Caco-2 (cell line): Measurements from ENCODE around the gene PHACTR1. TPM values are rescaled to one million over a fixed set of nuclear protein-coding genes. Genes with fewer than 3 reads are reported as not detected.

ENCODE experiments used
- BruUV-seq: library from RNA; stranded (reverse); fragments of 400-500 nt; replicated peaks from 2 replicates; lab custom pipeline; 2021; lab: Mats Ljungman, UMichigan
- CTCF ChIA-PET: fragments of 300-600 bp; sonication (Branson Sonifier 250); formaldehyde crosslinking; loops from one replicate; lab custom pipeline; 2022; ENCODE audit warnings: antibody characterized with exemption; lab: Charles Lee
- POLR2A ChIA-PET: fragments of 300-600 bp; sonication (Branson Sonifier 250); formaldehyde crosslinking; loops from one replicate; lab custom pipeline; 2022; ENCODE audit warnings: antibody characterized with exemption; lab: Charles Lee
- DNase-seq, 2 experiments: peaks; one replicate each; pipeline versions ENCODE4 v3.0.0 to v3.0.0-alpha.2; 2020 to 2022
- H3K27me3 ChIP-seq: replicated peaks from 2 replicates; pipeline ENCODE4 v1.6.0; 2011; ENCODE audit warnings: low read length; ENCODE audit not compliant: control insufficient read depth, insufficient read depth
- H3K36me3 ChIP-seq: 2 replicates; pipeline ENCODE4 v1.5.1; 2011; ENCODE audit warnings: low read length; ENCODE audit not compliant: control insufficient read depth, insufficient read depth
- H3K4me1 ChIP-seq: fragments of 250-450 bp; sonication (Bioruptor Pico); 2 replicates; pipeline ENCODE4 v1.5.1; 2020; ENCODE audit warnings: mild to moderate bottlenecking
- H3K4me3 ChIP-seq: 2 replicates; pipeline ENCODE4 v1.5.1; 2011; ENCODE audit warnings: low read depth, mild to moderate bottlenecking, control low read depth, low read length
- H3K9me3 ChIP-seq: fragments of 250-450 bp; sonication (Bioruptor Pico); 2 replicates; pipeline ENCODE4 v1.5.1; 2020; ENCODE audit warnings: mild to moderate bottlenecking, moderate library complexity
- H3K27ac Mint-ChIP-seq: one replicate; pipeline ENCODE4 v1.8.0; 2022; ENCODE audit warnings: mixed read lengths; ENCODE audit not compliant: unreplicated experiment
- H3K27me3 Mint-ChIP-seq: one replicate; pipeline ENCODE4 v1.8.0; 2022; ENCODE audit warnings: mixed read lengths; ENCODE audit not compliant: insufficient read depth, unreplicated experiment
- H3K36me3 Mint-ChIP-seq: one replicate; pipeline ENCODE4 v1.8.0; 2022; ENCODE audit warnings: mild to moderate bottlenecking, mixed read lengths; ENCODE audit not compliant: insufficient read depth, unreplicated experiment
- H3K4me1 Mint-ChIP-seq: one replicate; pipeline ENCODE4 v1.8.0; 2022; ENCODE audit warnings: low read depth, mixed read lengths; ENCODE audit not compliant: unreplicated experiment
- H3K4me3 Mint-ChIP-seq: one replicate; pipeline ENCODE4 v1.8.0; 2022; ENCODE audit warnings: mild to moderate bottlenecking, moderate library complexity, mixed read lengths; ENCODE audit not compliant: unreplicated experiment
- H3K9me3 Mint-ChIP-seq: one replicate; pipeline ENCODE4 v1.8.0; 2022; ENCODE audit warnings: mixed read lengths; ENCODE audit not compliant: unreplicated experiment
- CTCF ChIP-seq, 2 experiments: fragments of 200-600 bp in 1 of 2; IDR thresholded peaks; 1 replicate in 1 of 2; 2 replicates in 1 of 2; pipeline versions ENCODE4 v1.5.1 to v1.8.0; 2011 to 2022; ENCODE audit warnings: antibody characterized with exemption in 1 of 2, control low read depth in 1 of 2, inconsistent platforms in 1 of 2, low read depth in 1 of 2, low read length in 1 of 2, mild to moderate bottlenecking in 1 of 2, moderate library complexity in 1 of 2; ENCODE audit not compliant: insufficient read depth in 1 of 2, severe bottlenecking in 1 of 2, unreplicated experiment in 1 of 2
- intact Hi-C: fragments of 100-400 bp; cut with micrococcal nuclease; formaldehyde crosslinking; loops from one replicate; pipeline ENCODE4 v1.10.0; 2022; ENCODE audit not compliant: unreplicated experiment
- total RNA-seq: library from RNA; stranded (reverse); gene quantifications from 2 replicates; pipeline ENCODE4 v1.2.3, GENCODE V29; 2022

PHACTR1 gene
- total RNA-seq, 1 experiment from 2014 or later: 0.41 TPM

DNA sequence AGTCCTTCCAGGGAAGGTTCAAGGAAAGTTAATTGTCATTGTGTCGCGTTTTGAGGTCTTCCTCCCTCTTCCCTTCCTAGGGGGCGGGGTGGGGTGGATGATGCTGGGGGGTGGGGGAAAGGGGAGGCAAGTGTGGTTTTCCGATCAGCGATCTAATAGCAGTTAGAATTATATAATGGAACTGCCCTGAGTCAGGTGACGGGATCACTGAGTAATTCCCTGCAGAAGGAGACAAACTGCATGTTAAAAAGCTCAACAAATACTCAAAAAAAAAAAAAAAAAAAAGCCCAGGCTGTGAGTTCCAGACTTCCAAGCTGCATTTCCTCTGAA is 240.4 kb downstream of the PHACTR1 start:
- Mint-ChIP-seq H3K4me3 (no peak overlapping the region), H3K27me3 (peaks cover 45% of the 10 kb centered on the region), H3K9me3 (no peaks in the 10 kb centered on the region), H3K36me3 (no peaks in the 10 kb centered on the region), H3K27ac (no peak overlapping the region), H3K4me1 (no peaks in the 10 kb centered on the region)
- H3K27me3 ChIP-seq: no peaks in the 10 kb centered on the region
- no peak overlapping the region for H3K4me3 ChIP-seq
- no peak for DNase-seq
- H3K36me3 ChIP-seq: no peaks in the 10 kb centered on the region
- H3K9me3 ChIP-seq: no peaks in the 10 kb centered on the region
- intact Hi-C loops: no loop called here
- ChIA-PET POLR2A (no interaction called here), CTCF (no interaction called here)
- H3K4me1 ChIP-seq: no peaks in the 10 kb centered on the region
- TF ChIP-seq CTCF (IDR thresholded peaks at IDR 0.05; ENCODE audit: insufficient read depth in 1 of 2, low read depth in 1 of 2, low read length in 1 of 2, severe bottlenecking in 1 of 2, unreplicated experiment in 1 of 2): no peak
- BruUV-seq: no TSS peak

DNA sequence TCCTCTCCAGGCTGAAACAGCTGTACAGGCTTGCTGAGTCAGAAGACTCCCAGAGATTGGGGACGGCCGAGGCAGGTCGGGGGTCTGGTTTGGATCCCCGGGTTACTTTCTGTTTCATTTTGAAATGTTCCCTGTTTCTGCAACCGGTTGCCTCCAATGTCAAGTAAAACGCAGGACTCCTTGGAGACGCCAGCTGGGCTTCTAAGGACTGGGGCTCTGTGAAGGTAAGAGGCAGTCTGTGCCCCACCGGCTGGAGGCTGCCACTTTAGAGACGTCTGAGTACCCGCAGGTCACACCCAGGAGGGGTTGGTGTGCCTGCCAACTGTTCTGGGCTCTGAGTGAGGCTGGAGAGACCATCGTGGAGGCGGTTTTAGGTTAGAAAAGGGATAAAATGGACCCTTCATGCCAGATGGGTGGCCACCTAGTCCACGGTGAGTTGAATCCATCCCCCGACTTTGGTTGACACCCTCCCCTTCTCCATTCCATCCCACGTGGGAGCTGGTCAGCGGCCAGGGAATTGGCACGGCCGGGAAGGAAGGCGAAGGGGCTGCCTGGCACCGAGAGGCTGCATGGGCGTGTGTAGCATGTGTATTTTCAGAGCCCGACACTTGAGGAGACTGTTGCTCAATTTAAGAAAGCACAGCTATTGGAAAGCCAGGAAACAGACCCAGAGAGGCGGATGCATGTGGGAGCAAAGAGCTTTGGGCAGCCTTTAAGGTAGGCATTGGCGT is 240.9 kb downstream of the PHACTR1 start:
- POLR2A ChIA-PET: no interaction called here
- CTCF ChIA-PET: interaction anchor here (0.7 kb wide), 1 partner anchor 101 kb away, joined by 4 read pairs; no protein-coding TSS in a partner anchor
- Mint-ChIP-seq H3K27ac (no peak overlapping the region), H3K4me1 (no peaks in the 10 kb centered on the region), H3K36me3 (no peaks in the 10 kb centered on the region), H3K9me3 (no peaks in the 10 kb centered on the region), H3K27me3 (peaks cover 41% of the 10 kb centered on the region), H3K4me3 (peak overlapping the region; percentile 13)
- H3K4me3 ChIP-seq: no peak overlapping the region
- TF ChIP-seq CTCF (IDR thresholded peaks at IDR 0.05; ENCODE audit: insufficient read depth in 1 of 2, low read depth in 1 of 2, low read length in 1 of 2, severe bottlenecking in 1 of 2, unreplicated experiment in 1 of 2): no peak
- intact Hi-C loops: no loop called here
- no peak for DNase-seq
- no peaks in the 10 kb centered on the region for H3K36me3 ChIP-seq
- H3K4me1 ChIP-seq: no peaks in the 10 kb centered on the region
- BruUV-seq: no TSS peak
- no peaks in the 10 kb centered on the region for H3K27me3 ChIP-seq
- H3K9me3 ChIP-seq: no peaks in the 10 kb centered on the region

DNA sequence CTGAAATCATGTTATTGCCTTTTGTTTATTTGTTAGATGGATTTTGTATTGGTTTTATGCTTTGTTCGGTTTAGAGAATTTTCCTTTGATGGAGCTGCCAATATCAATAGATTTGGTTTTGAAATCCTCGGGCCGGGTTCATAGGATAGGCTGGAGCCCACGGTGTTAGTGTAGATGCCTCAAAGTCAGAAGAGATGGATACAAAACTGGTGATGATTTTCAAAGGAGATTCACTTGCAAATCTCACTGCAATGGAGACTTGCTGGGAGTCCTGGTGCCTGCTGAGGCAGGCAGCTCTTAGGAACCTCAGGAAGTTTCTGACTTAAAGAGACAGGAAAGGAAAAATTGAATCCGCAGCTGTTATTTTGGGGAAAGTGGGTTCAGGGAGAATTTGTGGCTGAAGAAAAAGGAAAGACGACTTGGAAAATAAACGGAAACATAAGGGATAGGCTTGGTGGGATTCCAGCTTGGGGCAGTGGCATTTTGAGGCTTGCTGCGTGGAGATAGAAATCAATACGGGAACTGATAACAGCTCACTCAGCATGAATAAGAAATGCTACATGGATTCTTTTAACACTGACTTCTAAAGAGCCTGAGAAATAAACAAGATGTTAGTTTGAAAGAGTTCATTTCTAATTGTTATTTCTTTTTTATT is 241.6 kb downstream of the PHACTR1 start:
- peaks cover 41% of the 10 kb centered on the region for H3K27me3 Mint-ChIP-seq

More for the DNA sequence above, 241.6 kb downstream of the PHACTR1 start:
- intact Hi-C loops: no loop called here
- Histone ChIP-seq H3K27me3 (no peaks in the 10 kb centered on the region), H3K4me3 (no peak overlapping the region), H3K36me3 (no peaks in the 10 kb centered on the region), H3K4me1 (no peaks in the 10 kb centered on the region), H3K9me3 (no peaks in the 10 kb centered on the region)
- no peaks in the 10 kb centered on the region for H3K36me3 Mint-ChIP-seq
- H3K9me3 Mint-ChIP-seq: no peaks in the 10 kb centered on the region
- ChIA-PET POLR2A (interaction anchor here (0.6 kb wide), 1 partner anchor 576 kb away, joined by 4 read pairs; no protein-coding TSS in a partner anchor), CTCF (interaction anchor here (0.7 kb wide), 1 partner anchor 102 kb away, joined by 4 read pairs; no protein-coding TSS in a partner anchor)
- no peaks in the 10 kb centered on the region for H3K4me1 Mint-ChIP-seq
- BruUV-seq: no TSS peak
- no peak overlapping the region for H3K4me3 Mint-ChIP-seq
- no peak for TF ChIP-seq CTCF (IDR thresholded peaks at IDR 0.05; ENCODE audit: insufficient read depth in 1 of 2, low read depth in 1 of 2, low read length in 1 of 2, severe bottlenecking in 1 of 2, unreplicated experiment in 1 of 2)
- DNase-seq: no peak
- no peak overlapping the region for H3K27ac Mint-ChIP-seq
